AG09319 (cell line): ENCODE data around the gene SART1.

ENCODE experiments used
- DNase-seq: peaks from one replicate; pipeline ENCODE4 v3.0.0-alpha.2; 2010; ENCODE audit warnings: low read depth; ENCODE audit errors: extremely low read depth
- CTCF ChIP-seq: IDR thresholded peaks from 2 replicates; pipeline ENCODE4 v1.5.1; 2011; ENCODE audit warnings: low read depth, mild to moderate bottlenecking, inconsistent platforms, low read length, moderate library complexity

The SART1 gene

GRCh38 chr11:65917434-65918210, 43.9 kb upstream of the SART1 start:
- no peak for DNase-seq
- no peak for TF ChIP-seq CTCF

DNA sequence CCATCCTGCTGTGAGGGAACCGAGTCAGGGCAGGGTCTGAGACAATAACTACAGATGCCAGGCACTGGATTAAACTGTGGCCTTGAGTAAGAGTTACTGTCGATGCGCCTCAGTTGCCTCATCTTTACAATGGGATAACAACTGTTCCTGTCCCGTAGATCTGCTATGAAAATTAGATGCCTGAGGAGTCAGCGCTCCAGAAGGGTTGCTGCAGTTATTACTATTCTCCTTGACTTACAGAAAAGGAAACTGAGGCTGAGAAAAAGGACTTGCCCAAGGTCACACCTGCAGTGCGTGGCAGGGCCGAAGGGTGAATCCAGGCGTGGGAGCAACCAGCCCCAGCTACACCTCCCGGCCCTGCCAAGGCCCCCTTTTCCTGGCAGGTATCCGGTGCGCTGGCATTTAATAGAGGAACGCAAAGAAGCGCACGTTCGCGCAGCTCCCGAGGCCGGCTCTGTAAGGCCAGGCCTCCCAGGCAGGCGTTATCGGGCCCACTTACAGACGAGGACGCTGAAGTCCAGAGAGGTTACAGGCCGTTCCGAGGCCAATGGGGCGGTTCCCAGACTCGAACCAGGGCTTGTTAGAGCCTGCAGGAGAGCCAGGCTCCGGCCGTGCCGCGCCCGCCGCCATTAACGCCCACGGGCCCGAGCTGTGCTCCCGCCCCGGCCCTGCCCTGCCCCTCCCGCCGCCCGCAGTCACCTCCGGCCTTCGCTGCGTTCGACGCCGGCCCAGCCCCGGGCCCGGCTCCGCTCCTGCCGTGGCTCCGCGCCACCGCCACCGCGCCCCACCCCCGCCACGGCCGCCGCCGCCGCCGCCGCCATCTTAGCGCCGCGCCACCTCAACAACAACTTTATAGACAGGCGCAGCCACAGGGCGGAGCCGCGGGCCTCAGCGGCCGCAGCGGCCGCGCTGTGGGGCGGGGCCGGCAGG, 43.1 kb upstream of the SART1 start, which contains the start of gene C11orf68:
Gene C11orf68 (minus strand): TSS at position 852 of the 930 bp plus-strand sequence. CDS start 31 bp downstream, at position 821.
- no peak for TF ChIP-seq CTCF
- DNase-seq: no peak

GRCh38 chr11:65919141-65919572, 42.4 kb upstream of the SART1 start, which contains the start of gene DRAP1:
TSS of gene DRAP1 (plus strand) at chr11:65919426. CDS start at chr11:65919502, 76 bp downstream.
- TF ChIP-seq CTCF: no peak
- DNase-seq: peak; percentile 97

DNA sequence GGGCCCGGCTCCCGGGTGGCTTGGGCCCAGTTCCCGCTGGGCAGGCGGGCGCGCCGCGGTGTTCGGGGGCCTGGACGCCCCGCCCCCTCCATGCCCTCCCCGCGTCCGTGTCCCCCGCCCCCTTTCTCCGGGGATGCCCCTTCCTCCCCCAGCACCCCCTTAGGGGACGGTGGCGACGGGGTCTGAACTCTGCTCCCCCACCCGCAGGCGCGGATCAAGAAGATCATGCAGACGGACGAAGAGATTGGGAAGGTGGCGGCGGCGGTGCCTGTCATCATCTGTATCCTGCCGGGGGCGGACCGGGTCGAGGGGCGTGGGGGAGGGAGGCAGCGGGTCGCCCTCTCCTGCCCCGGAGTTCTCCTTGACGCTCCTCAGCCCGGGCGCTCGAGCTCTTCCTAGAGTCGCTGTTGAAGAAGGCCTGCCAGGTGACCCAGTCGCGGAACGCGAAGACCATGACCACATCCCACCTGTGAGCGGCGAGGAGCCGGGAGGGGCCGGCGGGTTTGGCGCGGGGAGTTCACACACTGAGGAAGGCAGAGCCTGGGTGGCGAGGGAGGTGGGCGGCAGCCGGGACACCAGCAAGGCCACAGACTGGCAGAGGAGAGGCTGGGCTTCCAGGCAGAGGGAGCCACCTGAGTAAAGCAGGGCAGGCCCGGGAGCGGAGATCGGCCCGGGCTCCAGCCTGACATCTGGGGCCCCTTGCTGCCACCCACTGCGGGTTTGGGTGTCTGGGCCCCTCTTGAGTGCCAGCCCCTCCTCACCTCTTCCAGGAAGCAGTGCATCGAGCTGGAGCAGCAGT, 41.8 kb upstream of the SART1 start:
- no peak for TF ChIP-seq CTCF
- no peak for DNase-seq

DNA sequence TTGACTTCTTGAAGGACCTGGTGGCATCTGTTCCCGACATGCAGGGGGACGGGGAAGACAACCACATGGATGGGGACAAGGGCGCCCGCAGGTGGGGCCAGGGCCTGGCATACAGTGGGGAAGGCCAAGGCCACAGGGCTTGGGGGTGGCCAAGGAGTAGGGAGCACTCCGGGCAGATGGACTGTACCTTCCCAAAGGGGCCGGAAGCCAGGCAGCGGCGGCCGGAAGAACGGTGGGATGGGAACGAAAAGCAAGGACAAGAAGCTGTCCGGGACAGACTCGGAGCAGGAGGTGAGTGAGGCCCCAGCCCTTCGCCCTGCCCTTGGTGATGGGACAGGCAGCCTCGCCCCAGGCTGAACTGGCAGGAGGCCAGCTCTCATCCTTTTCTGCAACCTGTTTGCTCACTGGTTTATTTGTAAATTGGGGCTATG, 41.1 kb upstream of the SART1 start:
- no peak for DNase-seq

More for the DNA sequence above, 41.1 kb upstream of the SART1 start:
- TF ChIP-seq CTCF: no peak
